ENCODE data around the gene SLC1A6. TPM values are rescaled to one million over a fixed set of nuclear protein-coding genes. Genes with fewer than 3 reads are reported as not detected.

The SLC1A6 gene
- total RNA-seq, 3 donors from 2014 or later (not counting 1 experiment from before 2014, with no cell fraction given), result not detected

- H3K9me3 Mint-ChIP-seq, result peaks cover 3 to 8% of the 10 kb centered on the region in 2 donors
- TF ChIP-seq, protein P1, sequence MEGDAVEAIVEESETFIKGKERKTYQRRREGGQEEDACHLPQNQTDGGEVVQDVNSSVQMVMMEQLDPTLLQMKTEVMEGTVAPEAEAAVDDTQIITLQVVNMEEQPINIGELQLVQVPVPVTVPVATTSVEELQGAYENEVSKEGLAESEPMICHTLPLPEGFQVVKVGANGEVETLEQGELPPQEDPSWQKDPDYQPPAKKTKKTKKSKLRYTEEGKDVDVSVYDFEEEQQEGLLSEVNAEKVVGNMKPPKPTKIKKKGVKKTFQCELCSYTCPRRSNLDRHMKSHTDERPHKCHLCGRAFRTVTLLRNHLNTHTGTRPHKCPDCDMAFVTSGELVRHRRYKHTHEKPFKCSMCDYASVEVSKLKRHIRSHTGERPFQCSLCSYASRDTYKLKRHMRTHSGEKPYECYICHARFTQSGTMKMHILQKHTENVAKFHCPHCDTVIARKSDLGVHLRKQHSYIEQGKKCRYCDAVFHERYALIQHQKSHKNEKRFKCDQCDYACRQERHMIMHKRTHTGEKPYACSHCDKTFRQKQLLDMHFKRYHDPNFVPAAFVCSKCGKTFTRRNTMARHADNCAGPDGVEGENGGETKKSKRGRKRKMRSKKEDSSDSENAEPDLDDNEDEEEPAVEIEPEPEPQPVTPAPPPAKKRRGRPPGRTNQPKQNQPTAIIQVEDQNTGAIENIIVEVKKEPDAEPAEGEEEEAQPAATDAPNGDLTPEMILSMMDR (IDR thresholded peaks at IDR 0.05), result no peak
- H3K27me3 ChIP-seq (ENCODE audit: control insufficient read depth, insufficient read depth, low read length), result no peaks in the 10 kb centered on the region
- H3K4me1 ChIP-seq (ENCODE audit: control insufficient read depth, insufficient read depth, low read length), result no peaks in the 10 kb centered on the region
- no peaks in the 10 kb centered on the region for H3K36me3 Mint-ChIP-seq
- H3K9me3 ChIP-seq (ENCODE audit: control insufficient read depth, insufficient read depth, low read length), result peaks cover 11% of the 10 kb centered on the region
- peaks cover 0 to 10% of the 10 kb centered on the region in 2 donors for H3K27me3 Mint-ChIP-seq (ENCODE audit: low read depth in 2 of 2)
- no peak for DNase-seq
- no peaks in the 10 kb centered on the region for H3K4me1 Mint-ChIP-seq
- intact Hi-C loops (cut with micrococcal nuclease), result no loop called here
- H3K36me3 ChIP-seq (ENCODE audit: control insufficient read depth, insufficient read depth, low read length), result no peaks in the 10 kb centered on the region
- H3K4me3 Mint-ChIP-seq, result no peak overlapping the region
- 46% methylated on average over 1 of the region's 1 CpG for WGBS (ENCODE audit: insufficient coverage)
- no peak overlapping the region for H3K27ac Mint-ChIP-seq
- H3K4me3 ChIP-seq (ENCODE audit: low read length), result no peak overlapping the region
- ATAC-seq, result no peak
- H3K27ac ChIP-seq (ENCODE audit: low read length), result no peak overlapping the region
Measured at GRCh38 chr19:14959263-14959662, 20.4 kb downstream of the SLC1A6 start.

DNA sequence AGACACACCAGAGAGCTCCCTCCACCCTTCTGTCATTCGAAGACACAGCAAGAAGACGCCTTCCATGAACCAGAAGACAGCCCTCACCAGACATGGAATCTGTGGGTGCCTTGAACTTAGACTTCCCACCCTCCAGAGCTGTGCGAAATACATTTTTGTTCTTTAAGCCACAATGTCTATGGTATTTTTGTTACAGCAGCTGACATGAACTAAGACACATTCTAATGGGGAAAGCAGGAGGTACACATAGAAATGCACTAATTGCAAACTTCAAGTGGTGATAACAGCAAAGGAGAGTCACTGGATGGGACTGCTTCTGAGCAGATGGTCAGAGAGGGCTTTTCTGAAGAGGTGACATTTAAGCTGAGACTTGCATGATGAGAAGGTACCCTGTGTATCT is 22.2 kb downstream of the SLC1A6 start:
- Mint-ChIP-seq H3K4me3 (no peak overlapping the region), H3K9me3 (peaks cover 3 to 8% of the 10 kb centered on the region in 2 donors), H3K36me3 (no peaks in the 10 kb centered on the region), H3K27ac (no peak overlapping the region), H3K4me1 (no peaks in the 10 kb centered on the region), H3K27me3 (ENCODE audit: low read depth in 2 of 2) (peaks cover 0 to 7% of the 10 kb centered on the region in 2 donors)
- intact Hi-C loops (cut with micrococcal nuclease), result no loop called here
- H3K9me3 ChIP-seq (ENCODE audit: control insufficient read depth, insufficient read depth, low read length), result peaks cover 11% of the 10 kb centered on the region
- WGBS (ENCODE audit: insufficient coverage), result 83% methylated on average over 2 of the region's 3 CpGs
- ATAC-seq (no peak), DNase-seq (no peak)
- no peaks in the 10 kb centered on the region for H3K27me3 ChIP-seq (ENCODE audit: control insufficient read depth, insufficient read depth, low read length)
- no peak overlapping the region for H3K27ac ChIP-seq (ENCODE audit: low read length)
- TF ChIP-seq, protein P1 (IDR thresholded peaks at IDR 0.05), result no peak
- no peak overlapping the region for H3K4me3 ChIP-seq (ENCODE audit: low read length)
- H3K4me1 ChIP-seq (ENCODE audit: control insufficient read depth, insufficient read depth, low read length), result no peaks in the 10 kb centered on the region
- H3K36me3 ChIP-seq (ENCODE audit: control insufficient read depth, insufficient read depth, low read length), result no peaks in the 10 kb centered on the region

DNA sequence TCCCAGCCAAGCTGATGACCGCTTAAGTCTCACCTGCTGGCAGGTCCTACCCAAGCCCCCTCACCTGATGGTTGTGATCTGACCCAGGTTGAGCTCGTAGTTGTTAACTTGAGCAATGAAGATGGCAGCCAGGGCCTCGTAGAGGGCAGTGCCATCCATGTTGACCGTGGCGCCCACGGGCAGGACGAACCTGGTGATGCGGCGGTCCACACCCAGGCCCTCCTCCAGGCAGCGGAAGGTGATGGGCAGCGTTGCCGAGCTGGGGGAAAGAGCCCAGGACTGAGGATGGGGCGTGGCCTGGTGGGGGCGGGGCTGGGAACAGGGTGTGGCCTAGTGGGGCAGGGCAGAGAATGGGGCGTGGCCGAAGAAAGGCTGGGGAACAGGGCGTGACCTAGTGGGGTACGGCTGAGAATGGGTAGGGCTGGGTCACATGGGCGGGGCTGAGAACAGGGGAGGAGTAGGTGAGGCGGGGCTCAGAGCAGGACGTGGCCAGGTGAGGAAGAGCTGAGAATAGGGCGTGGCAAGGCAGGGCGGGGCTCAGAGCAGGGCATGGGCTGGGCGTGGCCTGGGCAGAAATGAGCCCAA is 25.5 kb downstream of the SLC1A6 start:
- Histone ChIP-seq H3K27me3 (ENCODE audit: control insufficient read depth, insufficient read depth, low read length) (no peaks in the 10 kb centered on the region), H3K36me3 (ENCODE audit: control insufficient read depth, insufficient read depth, low read length) (no peaks in the 10 kb centered on the region), H3K4me3 (ENCODE audit: low read length) (no peak overlapping the region), H3K9me3 (ENCODE audit: control insufficient read depth, insufficient read depth, low read length) (peaks cover 6% of the 10 kb centered on the region), H3K27ac (ENCODE audit: low read length) (no peak overlapping the region), H3K4me1 (ENCODE audit: control insufficient read depth, insufficient read depth, low read length) (no peaks in the 10 kb centered on the region)
- no peak overlapping the region for H3K4me3 Mint-ChIP-seq
- H3K27ac Mint-ChIP-seq, result no peak overlapping the region
- peaks cover 0 to 7% of the 10 kb centered on the region in 2 donors for H3K27me3 Mint-ChIP-seq (ENCODE audit: low read depth in 2 of 2)
- ATAC-seq, result no peak
- no peaks in the 10 kb centered on the region for H3K36me3 Mint-ChIP-seq
- DNase-seq, result no peak
- peaks cover 3 to 4% of the 10 kb centered on the region in 2 donors for H3K9me3 Mint-ChIP-seq
- TF ChIP-seq, protein P1 (IDR thresholded peaks at IDR 0.05), result no peak
- H3K4me1 Mint-ChIP-seq, result no peaks in the 10 kb centered on the region
- intact Hi-C loops (cut with micrococcal nuclease), result no loop called here
- WGBS (ENCODE audit: insufficient coverage), result 85% methylated on average over 24 of the region's 24 CpGs

DNA sequence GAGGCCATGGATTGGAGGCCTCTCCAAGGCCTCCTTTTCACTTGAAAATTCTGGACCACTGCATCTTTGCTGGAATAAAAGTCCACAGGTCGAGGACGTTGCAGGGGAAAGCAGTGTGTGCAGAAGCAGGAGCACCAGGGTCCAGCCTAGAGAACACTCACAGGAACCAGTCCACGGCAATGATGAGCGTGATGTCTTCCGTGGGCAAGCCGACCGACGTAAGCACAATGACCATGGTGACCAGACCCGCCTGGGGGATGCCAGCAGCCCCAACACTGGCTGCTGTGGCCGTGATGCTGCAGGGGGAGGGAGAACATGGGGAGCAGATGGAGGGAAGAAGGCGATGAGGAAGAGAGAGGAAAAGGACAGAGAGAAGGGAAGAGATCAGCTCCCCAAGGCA is 26.9 kb downstream of the SLC1A6 start:
- Histone ChIP-seq H3K4me1 (ENCODE audit: control insufficient read depth, insufficient read depth, low read length) (no peaks in the 10 kb centered on the region), H3K27me3 (ENCODE audit: control insufficient read depth, insufficient read depth, low read length) (no peaks in the 10 kb centered on the region), H3K4me3 (ENCODE audit: low read length) (no peak overlapping the region), H3K27ac (ENCODE audit: low read length) (no peak overlapping the region), H3K36me3 (ENCODE audit: control insufficient read depth, insufficient read depth, low read length) (no peaks in the 10 kb centered on the region), H3K9me3 (ENCODE audit: control insufficient read depth, insufficient read depth, low read length) (no peaks in the 10 kb centered on the region)
- Mint-ChIP-seq H3K4me3 (no peak overlapping the region), H3K36me3 (no peaks in the 10 kb centered on the region), H3K4me1 (no peaks in the 10 kb centered on the region), H3K27ac (no peak overlapping the region), H3K27me3 (ENCODE audit: low read depth in 2 of 2) (peaks cover 0 to 7% of the 10 kb centered on the region in 2 donors), H3K9me3 (peaks cover 3 to 4% of the 10 kb centered on the region in 2 donors)
- ATAC-seq (no peak), DNase-seq (no peak)
- TF ChIP-seq, protein P1 (IDR thresholded peaks at IDR 0.05), result no peak
- 87% methylated on average over 11 of the region's 11 CpGs for WGBS (ENCODE audit: insufficient coverage)
- intact Hi-C loops (cut with micrococcal nuclease), result no loop called here

Data from natural killer cell (primary cell).